ENCODE data around the gene CD80.

DNA sequence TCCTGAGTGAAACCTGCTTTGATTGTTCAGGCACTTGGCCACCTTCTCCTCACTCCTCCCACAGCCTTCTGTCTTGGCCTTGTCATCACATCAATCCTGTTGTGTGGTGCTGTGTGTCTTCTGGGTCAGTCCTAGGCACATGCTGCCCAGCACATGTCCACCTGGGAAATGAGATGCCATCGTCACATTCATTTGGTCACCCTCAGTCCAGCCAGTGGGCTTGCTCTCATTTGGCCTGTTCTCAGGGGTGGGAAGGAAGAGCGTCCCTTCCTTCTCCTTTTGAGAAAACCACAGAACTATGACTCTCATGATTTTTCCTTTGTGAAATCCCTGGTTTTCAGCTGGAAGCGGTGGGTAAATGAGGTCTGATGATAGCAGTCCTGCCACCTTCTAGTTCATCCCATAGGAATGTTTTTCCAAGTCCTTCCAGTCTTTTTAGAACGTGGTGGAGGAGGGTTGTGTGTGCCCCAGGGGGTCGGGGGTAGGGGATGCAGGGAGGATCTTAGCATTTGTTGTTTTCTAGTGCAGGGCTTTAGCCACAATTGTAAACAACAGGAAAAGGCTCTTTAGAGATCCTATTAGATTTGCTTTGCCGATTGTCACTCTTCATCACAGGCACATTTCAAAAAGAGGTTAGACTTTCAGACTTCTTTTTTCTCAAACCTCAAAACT, 29.8 kb upstream of the CD80 start:
- TF ChIP-seq CTCF (IDR thresholded peaks at IDR 0.05), result no peak
- no peak for TF ChIP-seq POLR2A (IDR thresholded peaks at IDR 0.05)
